HUES64 (cell line): ENCODE measurements around the gene DNAJC10.
"Not testable (repeated sequence)": the region's sequence is repeated elsewhere in the genome, so short reads cannot be mapped to it uniquely, and the experiment has no call there.

Experiments
- H3K27ac ChIP-seq: 2 replicates; pipeline ENCODE4 v1.7.0; 2013; ENCODE audit warnings: low read depth, low read length, inconsistent platforms
- H3K27me3 ChIP-seq: 2 replicates; pipeline ENCODE4 v1.6.1; 2013; ENCODE audit warnings: mild to moderate bottlenecking, low read length; ENCODE audit not compliant: insufficient read depth
- H3K36me3 ChIP-seq: 2 replicates; pipeline ENCODE4 v1.6.1; 2013; ENCODE audit warnings: mild to moderate bottlenecking, low read length; ENCODE audit not compliant: insufficient read depth
- H3K4me1 ChIP-seq: 2 replicates; pipeline ENCODE4 v1.6.1; 2013; ENCODE audit warnings: mild to moderate bottlenecking, low read length, moderate library complexity; ENCODE audit not compliant: insufficient read depth
- H3K4me3 ChIP-seq: 2 replicates; pipeline ENCODE4 v1.5.1; 2013; ENCODE audit warnings: mild to moderate bottlenecking, low read length, moderate library complexity
- H3K9ac ChIP-seq: 2 replicates; pipeline ENCODE4 v1.6.1; 2013; ENCODE audit warnings: mild to moderate bottlenecking, low read depth, low read length
- H3K9me3 ChIP-seq: 2 replicates; pipeline ENCODE4 v1.6.1; 2013; ENCODE audit warnings: low read depth, low read length; ENCODE audit not compliant: insufficient read depth
- WGBS: fragments of 150-250, 120-280 bp; methylation state at CpG from one replicate; pipeline ENCODE4 v1.1.7; 2013; ENCODE audit warnings: missing lambda C conversion rate; 5-methylcytosine and 5-hydroxymethylcytosine counted together

DNAJC10 gene

GRCh38 chr2:182728014-182728413 lies 12.0 kb downstream of the DNAJC10 start:
- WGBS = 98% methylated on average over 3 of the region's 4 CpGs
- Histone ChIP-seq H3K9ac (no peak overlapping the region), H3K27me3 (no peaks in the 10 kb centered on the region), H3K9me3 (no peaks in the 10 kb centered on the region), H3K4me3 (no peak overlapping the region), H3K27ac (no peak overlapping the region), H3K4me1 (no peaks in the 10 kb centered on the region), H3K36me3 (peaks cover 96% of the 10 kb centered on the region)

DNA sequence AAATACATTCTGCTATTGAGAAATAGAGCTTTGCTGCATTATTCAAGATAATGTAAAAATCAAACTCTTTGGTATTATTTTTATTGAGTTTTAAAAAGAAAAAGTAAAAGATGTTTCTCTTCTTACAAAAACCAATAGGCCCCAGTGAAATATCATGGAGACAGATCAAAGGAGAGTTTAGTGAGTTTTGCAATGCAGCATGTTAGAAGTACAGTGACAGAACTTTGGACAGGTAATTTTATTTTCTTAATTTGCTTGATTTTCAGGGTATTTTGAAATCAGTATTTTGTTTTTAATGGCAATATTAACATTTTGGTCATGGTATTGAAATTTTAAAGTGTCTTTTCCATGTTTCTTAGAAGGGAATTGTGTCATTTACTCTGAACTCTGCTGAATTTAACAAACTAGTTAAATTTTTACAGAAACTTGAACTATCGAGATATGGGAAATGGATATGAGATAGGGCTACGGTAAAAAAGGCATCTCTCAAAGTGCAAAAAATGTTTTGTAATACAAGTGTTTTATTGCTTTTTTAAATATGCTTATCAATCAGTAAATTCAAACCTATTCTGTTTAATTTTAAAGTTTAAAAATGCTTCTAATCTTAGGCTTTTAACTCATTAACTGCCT lies 13.8 kb downstream of the DNAJC10 start:
- 96% methylated on average over 2 of the region's 2 CpGs for WGBS
- Histone ChIP-seq H3K4me3 (no peak overlapping the region), H3K27ac (no peak overlapping the region), H3K27me3 (no peaks in the 10 kb centered on the region), H3K4me1 (no peaks in the 10 kb centered on the region), H3K9me3 (no peaks in the 10 kb centered on the region), H3K9ac (no peak overlapping the region), H3K36me3 (peaks cover 93% of the 10 kb centered on the region)

GRCh38 chr2:182730486-182730885 lies 14.4 kb downstream of the DNAJC10 start:
- H3K9me3 ChIP-seq = no peaks in the 10 kb centered on the region
- no peak overlapping the region for H3K27ac ChIP-seq
- H3K9ac ChIP-seq = no peak overlapping the region
- H3K4me3 ChIP-seq = no peak overlapping the region
- no peaks in the 10 kb centered on the region for H3K27me3 ChIP-seq
- no peaks in the 10 kb centered on the region for H3K4me1 ChIP-seq
- peaks cover 93% of the 10 kb centered on the region for H3K36me3 ChIP-seq

- no peak overlapping the region for H3K9ac ChIP-seq
- H3K9me3 ChIP-seq = no peaks in the 10 kb centered on the region
- no peaks in the 10 kb centered on the region for H3K4me1 ChIP-seq
- no peak overlapping the region for H3K27ac ChIP-seq
- no peak overlapping the region for H3K4me3 ChIP-seq
- H3K36me3 ChIP-seq = peaks cover 95% of the 10 kb centered on the region
- H3K27me3 ChIP-seq = no peaks in the 10 kb centered on the region
Observed at GRCh38 chr2:182732736-182733135, 16.7 kb downstream of the DNAJC10 start.

DNA sequence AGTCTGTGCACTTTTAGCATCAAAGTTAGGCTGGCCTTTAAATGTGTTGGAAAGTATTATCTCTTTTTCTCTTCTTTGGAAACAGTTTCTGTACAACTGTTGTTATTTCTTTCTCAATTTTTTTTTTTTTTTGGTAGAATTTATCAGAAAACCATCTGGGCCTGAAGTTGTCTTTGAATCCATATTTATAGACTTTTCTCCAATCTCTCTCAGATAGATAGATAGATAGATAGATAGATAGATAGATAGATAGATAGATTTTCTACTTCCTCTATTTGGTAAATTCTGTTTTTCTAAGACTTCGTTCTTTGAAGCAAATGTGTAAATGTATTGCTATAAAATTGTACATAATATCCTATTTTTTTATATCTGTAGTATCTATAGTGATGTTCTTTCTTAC lies 17.5 kb downstream of the DNAJC10 start:
- no peak overlapping the region for H3K9ac ChIP-seq
- H3K36me3 ChIP-seq = peaks cover 93% of the 10 kb centered on the region

GRCh38 chr2:182736856-182737255 lies 20.8 kb downstream of the DNAJC10 start:
- not testable (repeated sequence) for H3K27ac ChIP-seq, H3K4me1 ChIP-seq, H3K9ac ChIP-seq, H3K27me3 ChIP-seq, H3K9me3 ChIP-seq, H3K4me3 ChIP-seq
- H3K36me3 ChIP-seq = peaks cover 92% of the 10 kb centered on the region
- 93% methylated on average over 6 of the region's 8 CpGs for WGBS

More for the DNA sequence above, 17.5 kb downstream of the DNAJC10 start:
- WGBS = no CpG with 5 or more reads among the region's 1 CpG
- Histone ChIP-seq H3K9me3 (no peaks in the 10 kb centered on the region), H3K4me1 (no peaks in the 10 kb centered on the region), H3K27me3 (no peaks in the 10 kb centered on the region), H3K4me3 (no peak overlapping the region), H3K27ac (no peak overlapping the region)

DNA sequence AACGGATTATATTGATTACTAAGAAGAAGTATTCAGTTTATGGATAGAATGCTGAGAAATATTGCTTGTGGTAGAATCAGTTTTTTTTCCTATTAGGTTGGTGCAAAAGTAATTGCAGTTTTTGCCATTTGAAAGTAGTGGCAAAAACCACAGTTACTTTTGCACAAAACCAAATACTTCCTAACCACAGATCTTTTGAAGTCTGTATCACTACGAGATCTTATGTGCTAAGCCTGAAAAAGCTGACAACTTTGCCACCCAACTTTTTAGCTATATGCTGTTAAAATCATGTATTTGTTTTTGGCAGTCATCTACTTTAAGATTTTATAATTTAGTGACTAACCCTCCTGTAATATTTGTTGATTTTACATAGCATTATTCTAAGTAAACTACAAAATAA lies 24.6 kb downstream of the DNAJC10 start:
- Histone ChIP-seq H3K36me3 (peaks cover 95% of the 10 kb centered on the region), H3K27ac (no peak overlapping the region)
- WGBS = 97% methylated on average over 2 of the region's 2 CpGs

GRCh38 chr2:182741620-182742019 lies 25.6 kb downstream of the DNAJC10 start:
- peaks cover 87% of the 10 kb centered on the region for H3K36me3 ChIP-seq
- H3K27ac ChIP-seq = no peak overlapping the region
- no CpG with 5 or more reads among the region's 2 CpGs for WGBS
- no peak overlapping the region for H3K9ac ChIP-seq
- no peaks in the 10 kb centered on the region for H3K27me3 ChIP-seq
- H3K4me1 ChIP-seq = no peaks in the 10 kb centered on the region
- no peak overlapping the region for H3K4me3 ChIP-seq
- H3K9me3 ChIP-seq = peaks cover 5% of the 10 kb centered on the region; the same call in 1 of the 2 replicates

More for the DNA sequence above, 24.6 kb downstream of the DNAJC10 start:
- Histone ChIP-seq H3K4me1 (no peaks in the 10 kb centered on the region), H3K9me3 (peaks cover 5% of the 10 kb centered on the region; the same call in 1 of the 2 replicates), H3K4me3 (no peak overlapping the region), H3K9ac (no peak overlapping the region), H3K27me3 (no peaks in the 10 kb centered on the region)

DNA sequence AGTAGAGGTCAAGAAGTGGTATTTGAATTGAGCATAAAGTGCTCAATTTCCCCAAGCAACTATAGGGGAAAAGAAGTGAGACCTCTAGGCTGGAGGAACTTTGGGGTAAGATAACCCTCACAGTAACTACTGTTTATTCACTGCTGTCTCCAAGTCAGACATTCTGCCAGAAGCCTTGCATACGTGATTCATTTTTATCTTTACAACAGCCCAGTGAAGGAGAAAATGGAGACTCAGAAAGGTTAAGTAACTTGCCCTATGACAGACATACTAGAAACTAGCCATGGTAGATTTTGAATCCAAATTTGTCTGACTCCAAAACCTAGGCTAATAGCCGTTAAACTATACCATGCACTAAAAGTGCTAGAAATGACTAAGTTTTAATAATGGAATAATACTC lies 28.4 kb downstream of the DNAJC10 start:
- Histone ChIP-seq H3K27me3 (no peaks in the 10 kb centered on the region), H3K4me3 (no peak overlapping the region), H3K4me1 (no peaks in the 10 kb centered on the region), H3K9ac (no peak overlapping the region), H3K27ac (no peak overlapping the region), H3K9me3 (peaks cover 5% of the 10 kb centered on the region; the same call in 1 of the 2 replicates), H3K36me3 (peaks cover 64% of the 10 kb centered on the region)
- 79% methylated on average over 1 of the region's 2 CpGs for WGBS

GRCh38 chr2:182745061-182745460 lies 29.0 kb downstream of the DNAJC10 start:
- H3K36me3 ChIP-seq = peaks cover 64% of the 10 kb centered on the region
- 91% methylated on average over 2 of the region's 2 CpGs for WGBS
- no peak overlapping the region for H3K27ac ChIP-seq
- H3K4me3 ChIP-seq = no peak overlapping the region
- no peaks in the 10 kb centered on the region for H3K4me1 ChIP-seq
- no peaks in the 10 kb centered on the region for H3K27me3 ChIP-seq
- peaks cover 5% of the 10 kb centered on the region; the same call in 1 of the 2 replicates for H3K9me3 ChIP-seq
- H3K9ac ChIP-seq = no peak overlapping the region

DNA sequence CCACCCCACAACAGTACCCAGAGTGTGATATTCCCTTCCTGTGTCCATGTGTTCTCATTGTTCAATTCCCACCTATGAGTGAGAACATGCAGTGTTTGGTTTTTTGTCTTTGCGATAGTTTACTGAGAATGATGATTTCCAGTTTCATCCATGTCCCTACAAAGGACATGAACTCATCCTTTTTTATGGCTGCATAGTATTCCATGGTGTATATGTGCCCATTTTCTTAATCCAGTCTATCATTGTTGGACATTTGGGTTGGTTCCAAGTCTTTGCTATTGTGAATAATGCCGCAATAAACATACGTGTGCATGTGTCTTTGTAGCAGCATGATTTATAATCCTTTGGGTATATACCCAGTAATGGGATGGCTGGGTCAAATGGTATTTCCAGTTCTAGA lies 29.8 kb downstream of the DNAJC10 start:
- WGBS = 100% methylated on average over 2 of the region's 3 CpGs
- not testable (repeated sequence) for H3K27ac ChIP-seq, H3K4me1 ChIP-seq, H3K9me3 ChIP-seq, H3K9ac ChIP-seq, H3K27me3 ChIP-seq, H3K4me3 ChIP-seq
- H3K36me3 ChIP-seq = peaks cover 64% of the 10 kb centered on the region

DNA sequence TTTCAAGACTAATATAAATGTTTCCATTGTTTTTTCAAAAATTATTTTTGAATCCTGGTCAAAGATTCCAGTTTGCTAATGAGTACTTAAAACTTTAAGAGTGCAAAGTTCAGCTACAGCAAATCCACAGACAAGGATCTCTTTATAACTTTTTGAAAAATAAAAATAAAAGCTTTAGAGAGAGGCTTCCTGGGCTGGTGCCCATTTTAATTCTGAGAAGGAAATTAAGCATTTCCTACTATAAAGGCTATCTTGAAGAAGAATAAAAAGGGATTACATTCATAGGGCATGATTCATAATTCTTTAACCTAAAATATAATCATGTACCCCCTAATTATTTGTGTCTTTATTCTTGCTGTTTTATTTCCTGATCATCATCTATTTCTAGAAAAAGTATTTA lies 38.2 kb downstream of the DNAJC10 start:
- Histone ChIP-seq H3K9me3 (no peaks in the 10 kb centered on the region), H3K27ac (no peak overlapping the region), H3K4me1 (no peaks in the 10 kb centered on the region), H3K36me3 (peaks cover 97% of the 10 kb centered on the region), H3K27me3 (no peaks in the 10 kb centered on the region), H3K9ac (no peak overlapping the region), H3K4me3 (no peak overlapping the region)
